Mammary epithelial cell (primary cell): Measurements from ENCODE around the gene TRIM32.

ENCODE experiments used
- EZH2 ChIP-seq: IDR thresholded peaks from 2 replicates; pipeline ENCODE4 v1.6.1; 2012; ENCODE audit warnings: low read length, inconsistent platforms, borderline replicate concordance
- TF ChIP-seq, protein P1 (sequence below), 2 donors: IDR thresholded peaks in 1 of 2; conservative IDR thresholded peaks in 1 of 2; 2 replicates each; pipeline ENCODE4 v1.5.1; 2011 to 2012; ENCODE audit warnings: inconsistent platforms in 2 of 2, low read length in 2 of 2, mild to moderate bottlenecking in 2 of 2, control low read depth in 1 of 2, low read depth in 1 of 2; ENCODE audit not compliant: insufficient read depth in 1 of 2; ENCODE audit errors: extremely low read depth in 1 of 2

- TF ChIP-seq, protein P1, sequence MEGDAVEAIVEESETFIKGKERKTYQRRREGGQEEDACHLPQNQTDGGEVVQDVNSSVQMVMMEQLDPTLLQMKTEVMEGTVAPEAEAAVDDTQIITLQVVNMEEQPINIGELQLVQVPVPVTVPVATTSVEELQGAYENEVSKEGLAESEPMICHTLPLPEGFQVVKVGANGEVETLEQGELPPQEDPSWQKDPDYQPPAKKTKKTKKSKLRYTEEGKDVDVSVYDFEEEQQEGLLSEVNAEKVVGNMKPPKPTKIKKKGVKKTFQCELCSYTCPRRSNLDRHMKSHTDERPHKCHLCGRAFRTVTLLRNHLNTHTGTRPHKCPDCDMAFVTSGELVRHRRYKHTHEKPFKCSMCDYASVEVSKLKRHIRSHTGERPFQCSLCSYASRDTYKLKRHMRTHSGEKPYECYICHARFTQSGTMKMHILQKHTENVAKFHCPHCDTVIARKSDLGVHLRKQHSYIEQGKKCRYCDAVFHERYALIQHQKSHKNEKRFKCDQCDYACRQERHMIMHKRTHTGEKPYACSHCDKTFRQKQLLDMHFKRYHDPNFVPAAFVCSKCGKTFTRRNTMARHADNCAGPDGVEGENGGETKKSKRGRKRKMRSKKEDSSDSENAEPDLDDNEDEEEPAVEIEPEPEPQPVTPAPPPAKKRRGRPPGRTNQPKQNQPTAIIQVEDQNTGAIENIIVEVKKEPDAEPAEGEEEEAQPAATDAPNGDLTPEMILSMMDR (conservative IDR thresholded peaks at IDR 0.05 in 1 of 2, IDR thresholded peaks at IDR 0.05 in 1 of 2; ENCODE audit: extremely low read depth in 1 of 2, insufficient read depth in 1 of 2, low read depth in 1 of 2, low read length in 2 of 2), result no peak
- TF ChIP-seq EZH2, result no peak
Observed at GRCh38 chr9:116687754-116688135, 640 bp downstream of the TRIM32 start.
